ENCODE data around the gene TM7SF2.

DNA sequence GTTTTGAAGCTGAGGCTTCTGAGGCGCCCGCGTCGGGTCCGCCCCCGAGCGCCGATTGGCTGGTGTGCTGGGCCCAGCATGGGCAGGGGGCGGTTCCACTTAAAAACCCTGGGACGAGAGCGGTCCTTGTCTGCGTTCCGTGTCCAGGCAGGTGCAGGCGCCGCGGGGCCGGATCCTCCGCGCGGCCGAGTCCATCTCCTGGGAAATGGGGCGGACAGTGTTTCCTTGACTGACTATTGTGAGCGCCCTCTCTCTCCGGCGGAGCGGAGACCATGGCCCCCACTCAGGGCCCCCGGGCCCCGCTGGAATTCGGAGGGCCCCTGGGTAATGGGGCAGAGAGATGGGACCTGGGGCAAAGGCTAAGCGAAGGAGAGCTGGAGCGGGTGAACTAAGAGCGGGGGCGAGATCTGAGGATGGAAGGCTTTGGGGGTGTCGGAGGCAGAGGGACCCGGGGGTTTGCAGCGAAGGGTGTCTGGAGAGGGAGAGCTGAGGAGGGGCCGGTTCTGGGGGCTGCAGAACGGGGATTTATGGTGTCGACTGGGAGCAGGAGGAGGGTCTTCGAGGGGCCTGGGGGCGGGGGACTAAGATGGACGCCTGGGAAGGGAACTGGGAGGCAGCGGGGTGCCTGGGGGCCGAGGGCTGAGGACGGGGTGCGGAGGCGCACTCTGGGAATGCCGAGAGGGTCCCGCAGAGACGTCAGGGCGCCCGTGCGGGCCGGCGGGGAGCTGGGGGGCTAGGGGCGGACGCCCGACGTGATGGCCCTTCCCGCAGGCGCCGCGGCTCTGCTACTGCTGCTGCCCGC is at the start of gene TM7SF2:
- TF ChIP-seq POLR2A (IDR thresholded peaks at IDR 0.05) (peak in 2 of 4 donors; percentile 62 to 65), POLR2AphosphoS5 (IDR thresholded peaks at IDR 0.05) (peak; percentile 66 to 97 (median 97))
